ENCODE data around the gene EI24.

EI24 gene

DNA sequence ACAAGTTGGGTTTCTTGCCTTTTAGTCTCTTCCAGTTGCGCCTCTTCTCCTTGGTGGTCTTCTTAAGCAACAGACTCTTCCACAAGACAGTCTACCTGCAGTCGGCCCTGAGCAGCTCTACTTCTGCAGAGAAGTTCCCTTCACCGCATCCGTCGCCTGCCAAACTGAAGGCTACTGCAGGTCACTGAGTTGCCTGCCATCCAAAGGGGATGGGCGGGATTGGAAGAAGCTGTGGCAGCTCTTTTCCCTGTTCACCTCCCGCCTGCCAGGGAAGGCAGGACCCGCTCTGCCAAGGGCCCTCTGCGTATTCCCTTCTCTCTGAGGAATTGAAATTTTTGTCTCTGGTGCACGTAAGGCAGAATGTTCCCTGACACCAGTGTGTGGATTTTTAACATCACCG is 14.2 kb downstream of the EI24 start:
- DNase-seq: no peak

DNA sequence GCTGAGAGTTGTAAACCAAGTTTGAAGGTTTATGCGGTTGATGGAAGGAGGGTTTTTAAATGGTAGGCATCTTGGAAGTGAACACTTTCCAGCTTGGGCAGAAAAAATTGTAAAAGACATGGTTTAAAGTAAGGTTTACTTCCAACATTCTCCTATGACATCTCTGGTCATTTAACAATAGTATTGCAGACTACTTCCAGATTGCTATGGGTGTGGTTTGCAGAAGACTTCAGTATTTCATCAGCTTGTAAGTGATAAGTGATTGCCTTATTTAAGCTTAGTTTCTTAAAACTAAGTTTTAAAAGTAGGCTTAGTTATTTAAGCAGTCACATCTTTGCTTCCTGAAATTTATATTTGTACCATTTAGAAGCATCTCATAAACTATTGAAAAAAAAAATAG is 16.2 kb downstream of the EI24 start:
- DNase-seq: no peak

DNA sequence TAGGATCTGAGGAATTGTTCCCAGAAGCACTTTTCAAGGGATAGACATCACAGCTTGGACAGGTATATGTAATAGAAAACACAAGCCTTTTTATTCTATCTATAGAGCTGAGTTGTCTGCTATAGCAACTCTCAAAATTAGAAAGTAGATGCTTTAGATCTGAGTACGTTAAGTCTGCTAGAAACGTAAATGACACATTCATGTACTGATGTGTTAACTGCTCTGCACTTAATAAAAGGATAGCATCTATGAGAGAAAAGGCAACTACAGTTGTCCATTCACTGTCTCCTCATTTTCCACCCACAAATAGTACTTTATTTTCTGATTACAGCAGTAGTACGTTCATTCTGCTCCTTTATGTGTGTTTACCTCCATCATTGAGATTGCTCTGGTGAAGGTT is 17.3 kb downstream of the EI24 start:
- DNase-seq: no peak

DNA sequence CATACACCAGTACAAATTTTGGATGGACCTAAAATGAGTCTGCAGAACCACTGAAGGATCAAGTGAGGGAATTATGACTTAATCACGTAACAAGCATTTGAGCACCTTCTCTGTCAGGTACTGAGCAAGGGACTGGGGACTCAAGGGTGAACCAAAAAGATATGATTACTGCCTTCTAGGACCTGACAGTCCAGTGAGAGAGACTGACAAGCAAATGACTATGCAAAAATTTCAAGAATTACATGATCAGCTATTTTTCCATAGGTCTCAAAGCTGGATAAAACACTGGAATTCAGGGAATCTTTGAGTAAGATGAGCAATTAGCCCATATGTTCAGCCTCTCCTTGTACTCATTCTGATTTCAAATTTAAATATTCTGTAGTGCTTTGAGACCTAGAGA is 18.2 kb downstream of the EI24 start:
- DNase-seq: no peak

DNA sequence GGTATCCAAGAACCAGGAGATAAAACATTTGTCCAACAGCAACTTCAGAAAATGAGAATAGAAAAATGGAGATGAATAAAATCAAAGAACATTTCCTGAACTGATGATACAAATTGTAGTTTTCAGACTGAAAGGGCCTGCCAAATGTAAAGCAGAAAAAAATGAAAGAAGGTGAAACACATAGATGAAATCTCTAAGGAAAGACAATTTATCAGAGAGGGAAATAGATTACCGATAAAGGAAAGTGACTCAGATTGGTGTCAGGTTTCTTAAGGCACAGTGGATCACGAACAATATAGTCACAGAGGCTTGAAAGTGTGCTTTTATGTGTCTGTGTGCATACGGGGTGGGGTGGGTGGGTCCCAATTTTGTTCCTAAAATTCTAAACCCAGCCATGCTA is 19.2 kb downstream of the EI24 start:
- DNase-seq: no peak

DNA sequence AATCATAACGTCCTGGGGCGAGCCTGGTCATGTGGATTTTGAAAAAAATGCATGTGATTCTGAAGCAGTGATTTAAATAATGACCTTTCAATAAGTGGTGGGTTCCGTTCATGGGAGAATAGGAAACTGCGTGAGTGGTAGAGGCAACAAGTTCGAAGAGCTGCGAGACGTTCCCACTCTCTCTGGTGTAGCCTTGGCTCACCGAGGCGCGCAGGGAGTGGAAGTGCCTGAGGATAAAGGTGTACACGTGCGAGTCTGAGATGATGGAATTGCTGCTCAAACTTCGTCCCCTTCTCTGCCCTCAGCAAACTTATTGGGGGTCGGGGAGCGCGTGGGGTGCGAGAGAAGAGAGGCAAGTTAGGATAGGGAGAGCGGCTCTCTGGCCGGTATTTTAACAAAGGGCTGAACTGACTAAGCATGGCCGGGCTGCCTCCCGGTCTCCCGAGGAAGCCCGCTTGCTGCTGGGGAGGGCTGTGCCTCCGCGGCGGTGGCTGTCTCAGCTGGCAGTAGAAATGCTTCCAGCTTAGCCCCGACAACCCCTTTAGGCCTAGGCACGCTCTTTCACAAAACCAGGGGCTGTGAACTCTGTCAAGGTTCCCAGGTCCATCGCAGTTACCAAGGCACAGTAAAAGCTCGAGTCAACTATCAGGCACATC is 22.5 kb downstream of the EI24 start:
- peak; percentile 57 for DNase-seq

DNA sequence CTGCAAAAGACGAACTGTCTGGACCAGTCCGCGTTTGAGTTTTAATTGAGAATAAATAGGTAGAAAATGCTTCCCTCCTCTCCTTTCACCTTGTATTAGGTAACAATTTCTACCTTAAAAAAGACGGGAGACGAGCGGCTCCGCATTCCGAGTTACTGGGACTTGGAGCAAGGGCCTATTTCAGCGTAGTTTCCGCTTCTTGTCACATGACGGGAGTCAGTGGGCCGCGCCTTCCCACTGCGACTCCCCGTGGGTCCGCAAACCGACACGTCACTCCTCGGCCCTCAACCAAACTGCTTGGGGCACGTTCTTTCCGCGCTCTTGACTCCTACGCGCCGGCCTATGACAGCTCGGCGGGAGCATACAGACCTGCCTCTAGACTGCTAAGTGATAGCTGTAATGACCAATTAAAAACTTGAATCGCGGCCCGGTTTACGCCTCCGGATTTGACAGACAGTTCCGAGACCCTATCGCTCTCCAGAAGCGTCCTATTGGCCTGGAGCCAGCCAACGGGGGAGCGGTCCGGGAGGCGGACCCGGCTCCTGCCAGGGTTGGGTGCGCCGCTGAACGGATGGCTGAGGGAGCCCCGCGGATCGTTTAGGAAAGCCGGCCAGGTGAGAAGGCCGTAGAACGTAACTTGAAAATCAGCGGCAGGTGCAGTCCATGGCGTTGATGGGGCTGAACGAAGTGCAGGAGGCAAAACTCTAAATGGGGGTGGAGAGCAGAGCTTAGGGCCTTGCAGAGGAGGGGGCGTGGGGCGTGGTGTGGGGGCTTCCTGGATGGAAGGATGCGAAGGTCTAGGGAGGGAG is 23.2 kb downstream of the EI24 start, which contains the start of gene STT3A:
STT3A (plus strand) TSS at position 548 of the 809 bp plus-strand sequence. CDS start 3,064 bp downstream, outside the sequence.
- DNase-seq: peak; percentile 99

DNA sequence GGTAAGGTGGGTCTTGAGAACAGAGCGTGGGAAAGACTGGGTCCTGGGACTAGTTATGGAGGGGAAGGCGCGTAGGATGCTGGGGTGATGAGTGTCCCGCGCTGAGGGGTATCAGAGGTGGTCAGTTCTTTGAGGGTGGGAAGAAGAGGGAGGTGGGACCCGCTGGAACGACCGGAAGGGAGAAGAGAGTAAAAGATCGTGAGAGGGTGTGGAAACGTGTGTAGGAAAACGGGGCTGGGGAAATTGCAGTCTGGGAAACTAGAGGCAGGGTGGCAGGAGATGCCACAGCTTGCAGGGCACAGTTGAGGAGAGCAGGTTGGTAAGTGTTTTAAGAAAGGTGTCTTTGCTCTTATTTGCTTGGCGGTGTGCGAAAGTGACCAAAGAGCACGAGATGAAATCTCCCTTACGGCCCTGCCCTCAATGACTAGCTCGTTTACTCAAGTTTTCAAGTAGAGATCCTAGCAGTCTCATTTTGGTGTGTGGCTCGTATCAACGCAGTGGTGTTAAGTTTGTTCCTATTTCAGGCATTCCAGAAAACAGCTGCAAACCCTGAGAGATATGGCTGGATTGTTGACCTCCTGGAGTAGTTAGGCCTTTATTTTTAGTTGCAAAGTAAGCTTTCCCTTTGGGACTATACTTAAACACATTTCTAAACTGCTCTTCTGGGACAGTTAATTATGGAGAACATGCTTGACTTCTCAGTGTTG is 24.0 kb downstream of the EI24 start:
- peak; percentile 75 for DNase-seq

DNA sequence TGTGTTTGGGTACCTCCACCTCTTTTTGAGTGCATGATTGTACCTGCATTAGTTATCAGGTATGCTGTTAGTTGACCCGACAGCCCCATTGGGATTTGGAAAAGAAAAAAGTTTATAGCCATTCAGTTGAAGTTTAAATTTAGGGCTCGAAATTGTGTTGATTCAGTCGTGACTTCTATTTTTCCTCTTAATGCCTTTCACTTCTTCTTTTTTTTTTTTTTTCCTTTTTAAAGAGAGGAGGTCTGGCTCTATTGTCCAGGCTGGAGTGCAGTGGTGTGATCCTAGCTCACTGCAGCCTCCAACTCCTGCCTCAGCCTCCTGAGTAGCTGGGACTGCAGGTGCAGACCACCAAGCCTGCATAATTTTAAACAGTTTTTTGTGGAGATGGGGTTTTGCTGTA is 25.7 kb downstream of the EI24 start:
- no peak for DNase-seq

DNA sequence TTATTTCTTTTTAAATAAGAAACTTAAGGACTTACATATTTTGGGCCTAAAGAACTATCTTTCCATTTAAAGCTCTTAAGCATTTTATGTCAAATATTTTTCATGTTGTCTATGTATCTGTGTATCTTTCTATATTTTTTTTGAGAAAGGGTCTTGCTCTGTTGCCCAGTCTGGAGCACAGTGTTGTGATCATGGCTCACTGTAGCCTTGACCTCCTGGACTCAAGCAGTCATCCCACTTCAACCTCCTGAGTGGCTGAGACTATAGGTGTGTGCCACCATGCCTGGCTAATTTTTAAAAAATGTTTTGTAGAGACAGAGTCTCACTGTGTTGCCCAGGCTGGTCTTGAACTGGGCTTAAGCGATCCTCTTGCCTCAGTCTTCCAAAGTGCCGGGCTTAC is 31.4 kb downstream of the EI24 start:
- DNase-seq: no peak

DNA sequence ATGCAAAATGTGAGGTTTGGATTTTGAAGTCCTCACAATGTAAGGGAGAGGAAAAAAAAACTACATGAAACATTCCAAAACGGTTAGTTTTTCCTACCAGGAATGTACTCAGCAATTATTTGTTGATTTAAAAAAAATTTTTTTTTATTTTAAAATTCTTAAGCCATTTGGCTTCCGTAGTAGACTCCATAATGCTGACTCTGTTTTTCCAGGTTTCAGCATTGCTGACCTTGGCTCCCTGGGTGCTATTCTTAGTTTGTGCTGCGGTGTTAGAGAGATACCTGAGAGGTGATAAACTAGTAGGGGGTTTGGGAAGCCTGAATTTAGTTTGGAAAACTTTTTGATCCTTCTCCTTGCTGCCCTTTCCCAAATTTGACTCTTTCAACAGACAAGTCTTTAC is 33.9 kb downstream of the EI24 start:
- DNase-seq: no peak

DNA sequence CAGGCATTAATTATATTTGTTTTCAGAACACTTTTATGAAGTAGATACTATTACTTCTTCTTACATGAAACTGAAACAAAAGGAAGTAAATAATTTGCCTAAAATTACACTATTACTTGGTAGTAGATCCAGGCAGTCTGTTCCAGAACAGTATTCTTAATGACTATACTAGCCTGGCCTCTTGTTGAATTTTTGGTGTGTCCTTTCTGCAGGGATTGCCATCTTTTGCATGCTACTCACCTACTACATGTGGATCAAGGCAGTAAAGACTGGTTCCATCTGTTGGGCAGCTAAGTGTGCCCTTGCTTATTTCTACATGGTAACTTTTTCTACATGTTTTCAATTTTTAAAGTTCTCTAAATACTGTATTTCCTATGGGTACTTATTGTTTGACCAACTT is 36.1 kb downstream of the EI24 start:
- DNase-seq: no peak

DNA sequence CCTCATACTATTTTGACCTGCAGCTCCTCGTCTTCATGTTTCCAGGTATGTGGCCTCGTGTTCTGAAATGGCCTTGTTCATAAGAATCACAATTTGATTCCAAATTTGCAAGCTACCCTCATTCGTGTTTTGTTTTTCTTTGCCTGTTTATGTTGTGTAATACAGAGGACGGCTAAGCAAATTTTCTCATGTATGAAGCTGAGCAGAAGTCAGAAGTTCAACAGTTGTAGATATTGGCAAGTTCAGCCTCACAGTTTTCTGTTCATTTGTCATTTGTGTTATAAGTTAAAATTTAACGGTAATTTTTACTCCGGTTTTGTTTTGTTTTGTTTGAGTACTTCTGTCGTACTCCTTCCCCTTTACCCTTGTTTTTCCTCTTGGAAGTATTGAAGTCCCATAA is 40.3 kb downstream of the EI24 start:
- DNase-seq: no peak

DNA sequence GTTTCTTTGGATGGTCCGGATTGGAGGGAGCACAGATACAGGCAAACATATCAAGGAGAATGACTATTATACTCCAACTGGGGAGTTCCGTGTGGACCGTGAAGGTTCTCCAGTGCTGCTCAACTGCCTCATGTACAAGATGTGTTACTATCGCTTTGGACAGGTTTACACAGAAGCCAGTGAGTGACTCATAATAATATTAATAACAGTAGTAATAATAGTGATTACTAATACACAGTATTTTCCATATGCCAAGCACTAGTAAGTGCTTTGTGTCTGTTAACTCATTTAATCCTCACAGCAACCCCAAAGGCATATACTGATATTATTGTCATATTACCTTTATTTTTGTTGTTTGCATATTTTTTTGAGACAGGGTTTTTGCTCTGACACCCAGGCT is 49.1 kb downstream of the EI24 start:
- no peak for DNase-seq

DNA sequence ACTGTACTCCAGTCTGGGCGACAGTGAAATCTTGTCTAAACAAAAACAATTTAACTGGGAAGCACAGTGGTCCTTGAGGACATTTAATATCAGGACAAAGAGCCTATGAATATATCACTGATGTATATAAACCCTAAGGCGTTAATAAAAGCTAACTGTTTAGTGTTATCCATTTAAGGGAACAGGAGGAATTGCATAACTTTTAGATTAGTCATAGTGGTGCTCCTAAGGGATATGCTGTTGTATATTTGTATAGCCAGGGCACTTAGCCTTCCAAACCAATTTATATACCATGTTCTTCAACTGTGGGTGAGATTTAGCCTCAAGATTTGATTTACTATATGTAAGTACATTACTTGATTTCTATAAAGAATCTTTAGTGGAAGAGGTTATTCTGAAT is 52.7 kb downstream of the EI24 start:
- DNase-seq: no peak

DNA sequence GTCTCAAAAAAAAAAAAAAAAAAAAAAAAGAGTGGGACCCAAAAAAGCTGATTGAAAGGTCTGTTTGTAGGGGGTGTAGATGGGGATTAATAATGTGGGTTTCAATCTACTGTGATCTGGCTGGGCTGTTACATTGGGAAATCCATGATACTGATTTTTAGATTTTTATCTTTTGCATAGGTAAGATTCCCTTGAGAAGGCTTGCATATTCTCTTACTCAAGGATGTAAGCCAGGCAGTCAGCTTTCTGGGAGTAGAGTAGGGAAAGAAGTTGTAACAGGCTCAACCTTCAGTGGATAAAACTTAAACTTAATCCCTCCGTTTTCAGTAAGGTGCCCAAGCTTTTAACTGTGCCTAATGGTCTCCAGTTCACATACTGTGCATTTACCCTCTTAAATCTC is 53.8 kb downstream of the EI24 start:
- no peak for DNase-seq

DNA sequence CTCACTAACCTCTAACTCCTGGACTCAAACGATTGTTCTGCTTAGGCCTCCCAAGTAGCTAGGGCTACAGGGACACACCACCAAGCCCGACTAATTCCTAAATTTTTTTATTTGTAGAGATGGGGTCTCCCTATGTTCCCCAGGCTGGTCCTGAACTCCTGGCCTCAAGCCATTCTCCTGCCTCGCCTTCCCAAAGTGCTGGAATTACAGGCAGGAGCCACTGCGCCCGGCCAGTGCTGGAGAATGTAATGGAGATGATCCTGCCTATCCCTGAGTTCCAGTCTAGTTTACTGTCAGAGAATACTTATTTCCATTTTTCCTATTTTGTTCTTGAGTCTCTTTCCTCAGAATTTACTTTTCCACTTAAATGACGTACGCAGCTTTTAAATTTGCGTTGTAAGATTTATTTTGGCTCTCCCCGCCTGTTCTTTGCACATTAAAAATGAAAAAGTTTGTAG is 55.5 kb downstream of the EI24 start, which contains the start of gene CHEK1:
CHEK1 (plus strand) TSS at position 408 of the 458 bp plus-strand sequence. CDS start 1,606 bp downstream, outside the sequence.
- no peak for DNase-seq

DNA sequence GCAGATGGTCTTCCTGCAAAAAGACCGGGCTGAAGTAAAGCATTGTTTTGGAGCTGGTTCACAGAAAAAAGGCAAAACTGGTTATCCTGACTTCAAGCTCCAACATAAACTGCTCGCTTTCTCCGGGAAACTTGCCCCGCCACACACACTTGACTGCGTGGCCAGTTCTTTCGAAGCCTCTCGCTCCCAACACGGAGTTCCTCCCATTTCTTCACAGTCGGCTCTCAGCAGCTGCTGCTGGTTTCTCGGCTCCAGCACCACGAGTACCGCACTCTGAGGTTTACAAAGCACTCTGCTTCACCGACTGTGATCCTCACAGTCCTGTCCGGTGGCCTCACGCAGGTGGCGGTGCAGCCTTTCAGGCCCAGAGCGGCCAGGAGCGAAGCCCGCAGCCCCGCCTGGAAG is 56.0 kb downstream of the EI24 start:
- DNase-seq: no peak

DNA sequence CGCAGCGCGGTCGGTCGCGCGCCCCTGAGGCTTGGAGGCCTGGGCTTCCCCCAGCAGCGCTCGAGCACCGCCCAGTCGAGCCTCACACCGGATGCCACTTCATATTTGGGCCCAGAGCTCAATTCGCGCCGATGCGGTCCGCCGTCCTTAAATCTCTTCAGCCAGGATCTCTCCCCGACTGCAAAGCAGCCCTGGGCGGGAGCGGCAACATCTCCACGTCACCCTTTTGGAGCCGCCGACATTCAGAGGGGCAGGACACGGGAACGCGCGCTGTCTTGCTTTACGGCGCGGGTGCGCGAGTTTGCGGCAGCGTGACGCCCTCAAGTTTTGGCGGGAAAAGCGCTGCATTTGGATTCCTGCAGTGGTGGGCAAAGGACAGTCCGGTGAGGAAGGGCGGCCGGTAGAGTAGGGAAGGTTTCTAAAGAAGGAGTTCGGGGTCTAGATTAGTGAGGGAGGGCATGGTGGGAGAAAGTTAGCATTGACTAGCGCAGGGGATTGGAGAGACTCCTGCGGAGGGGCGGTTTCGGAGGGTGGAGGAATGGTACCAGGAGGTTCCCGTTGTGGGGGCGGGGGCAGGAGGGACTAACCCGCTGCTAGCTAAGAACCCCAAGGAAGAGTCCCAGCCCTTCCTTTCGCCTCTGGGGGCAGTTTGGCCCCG is 56.5 kb downstream of the EI24 start:
- DNase-seq: peak; percentile 93

DNA sequence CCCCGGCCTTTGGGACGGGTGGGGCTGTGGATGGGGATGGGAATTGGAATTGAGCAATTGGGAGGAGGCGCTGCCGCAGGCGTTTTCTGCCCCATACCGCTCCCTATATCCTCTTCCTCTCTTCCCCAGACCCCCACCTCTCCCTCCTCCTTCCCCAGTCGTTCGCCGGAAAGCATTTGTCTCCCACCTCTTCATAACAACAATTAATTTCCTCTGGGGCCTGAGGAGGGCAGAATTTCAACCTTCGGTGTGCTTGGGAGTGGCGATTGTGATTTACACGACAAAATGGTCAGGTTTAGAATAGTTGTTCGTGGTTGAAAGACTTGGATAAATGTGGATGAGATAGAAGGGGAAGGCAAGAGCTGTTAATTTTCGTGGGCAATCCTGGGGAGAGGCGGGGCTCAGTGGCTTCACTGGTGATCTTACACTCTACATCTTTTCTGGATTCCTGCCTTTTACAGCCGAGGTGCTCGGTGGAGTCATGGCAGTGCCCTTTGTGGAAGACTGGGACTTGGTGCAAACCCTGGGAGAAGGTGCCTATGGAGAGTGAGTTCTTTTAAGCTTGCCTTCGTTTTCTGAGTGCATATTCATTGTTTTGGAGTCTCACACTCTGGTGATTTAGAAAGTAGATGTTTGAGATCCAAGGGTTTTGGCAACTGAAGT is 57.1 kb downstream of the EI24 start:
- DNase-seq: no peak

DNA sequence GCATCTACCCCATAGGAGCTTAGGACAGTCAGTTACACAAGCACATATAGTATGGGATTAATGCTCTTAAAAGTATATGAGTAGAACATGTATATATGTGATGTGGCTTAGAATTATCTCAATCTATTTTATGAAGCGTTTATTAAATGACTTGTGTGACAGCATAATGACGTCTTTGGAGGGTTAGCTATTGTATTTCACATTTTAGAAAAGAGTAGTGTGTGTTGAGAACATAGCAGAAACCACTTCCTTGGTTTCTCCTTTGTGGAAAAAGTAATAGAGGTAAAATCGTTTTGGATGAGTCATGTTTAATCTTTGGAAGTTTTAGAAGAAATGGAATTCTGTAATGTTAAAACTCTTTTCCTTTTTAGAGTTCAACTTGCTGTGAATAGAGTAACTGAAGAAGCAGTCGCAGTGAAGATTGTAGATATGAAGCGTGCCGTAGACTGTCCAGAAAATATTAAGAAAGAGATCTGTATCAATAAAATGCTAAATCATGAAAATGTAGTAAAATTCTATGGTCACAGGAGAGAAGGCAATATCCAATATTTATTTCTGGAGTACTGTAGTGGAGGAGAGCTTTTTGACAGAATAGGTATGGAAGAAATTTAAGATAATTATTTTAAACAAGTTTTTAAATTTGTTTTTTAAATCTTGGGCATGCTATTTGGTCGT is 58.1 kb downstream of the EI24 start:
- DNase-seq: no peak
